GM21619 (cell line): Measurements from ENCODE around the gene KTI12.
"Not testable (repeated sequence)": the region's sequence is repeated elsewhere in the genome, so short reads cannot be mapped to it uniquely, and the experiment has no call there.

Experiments
- ATAC-seq: cut with Tn5 transposase; IDR thresholded peaks from one replicate; pipeline ENCODE4 v1.9.1; 2021; ENCODE audit not compliant: unreplicated experiment

The KTI12 gene, protein sequence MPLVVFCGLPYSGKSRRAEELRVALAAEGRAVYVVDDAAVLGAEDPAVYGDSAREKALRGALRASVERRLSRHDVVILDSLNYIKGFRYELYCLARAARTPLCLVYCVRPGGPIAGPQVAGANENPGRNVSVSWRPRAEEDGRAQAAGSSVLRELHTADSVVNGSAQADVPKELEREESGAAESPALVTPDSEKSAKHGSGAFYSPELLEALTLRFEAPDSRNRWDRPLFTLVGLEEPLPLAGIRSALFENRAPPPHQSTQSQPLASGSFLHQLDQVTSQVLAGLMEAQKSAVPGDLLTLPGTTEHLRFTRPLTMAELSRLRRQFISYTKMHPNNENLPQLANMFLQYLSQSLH

DNA sequence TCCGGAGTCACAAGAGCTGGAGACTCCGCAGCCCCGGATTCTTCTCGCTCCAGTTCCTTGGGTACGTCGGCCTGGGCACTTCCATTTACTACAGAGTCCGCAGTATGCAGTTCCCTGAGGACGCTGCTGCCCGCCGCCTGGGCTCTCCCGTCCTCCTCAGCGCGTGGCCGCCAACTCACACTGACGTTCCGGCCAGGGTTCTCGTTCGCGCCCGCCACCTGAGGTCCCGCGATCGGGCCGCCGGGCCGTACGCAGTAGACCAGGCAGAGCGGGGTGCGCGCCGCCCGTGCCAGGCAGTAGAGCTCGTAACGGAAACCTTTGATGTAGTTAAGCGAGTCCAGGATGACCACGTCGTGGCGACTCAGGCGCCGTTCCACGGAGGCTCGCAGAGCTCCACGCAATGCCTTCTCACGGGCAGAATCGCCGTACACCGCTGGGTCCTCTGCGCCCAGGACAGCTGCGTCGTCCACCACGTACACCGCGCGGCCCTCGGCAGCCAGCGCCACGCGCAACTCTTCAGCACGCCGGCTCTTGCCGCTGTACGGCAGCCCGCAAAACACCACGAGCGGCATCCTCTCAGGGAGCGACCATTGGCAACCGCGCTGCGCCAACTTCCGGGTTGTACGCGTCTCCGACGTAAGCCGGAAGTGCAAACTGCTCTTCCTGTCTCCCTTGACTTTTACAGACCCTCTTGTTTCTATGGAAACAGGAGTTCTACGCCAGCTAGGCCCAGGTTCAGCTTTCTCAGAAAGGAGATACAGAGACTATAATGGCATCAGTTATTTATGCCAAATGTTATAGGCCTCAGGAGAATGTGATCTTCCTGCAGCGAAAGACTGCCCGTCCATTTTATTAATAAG lies at the start of gene KTI12:
Gene KTI12 (minus strand): TSS at position 621 of the 860 bp plus-strand sequence. CDS start 49 bp downstream, at position 572.
- peak; percentile 75 for ATAC-seq

DNA sequence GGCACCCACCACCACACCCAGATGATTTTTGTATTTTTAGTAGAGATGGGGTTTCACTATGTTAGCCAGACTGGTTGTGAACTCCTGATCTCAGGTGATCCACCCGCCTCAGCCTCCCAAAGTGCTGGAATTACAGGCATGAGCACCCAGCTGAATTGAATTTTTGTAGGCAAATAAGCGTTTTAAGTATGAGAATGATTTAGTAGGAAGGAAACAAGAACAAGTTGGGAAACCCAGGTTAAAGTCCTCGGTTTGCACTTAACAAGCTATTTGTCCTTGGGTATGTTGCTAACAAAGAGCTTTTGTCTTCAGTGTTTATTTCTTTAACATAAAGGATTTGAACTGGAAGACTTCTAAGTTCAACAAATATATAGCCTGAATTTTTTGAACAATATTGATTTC lies 46.4 kb upstream of the KTI12 start:
- ATAC-seq = no peak

GRCh38 chr1:52077277-52077676 lies 43.7 kb upstream of the KTI12 start:
- ATAC-seq = not testable (repeated sequence)

DNA sequence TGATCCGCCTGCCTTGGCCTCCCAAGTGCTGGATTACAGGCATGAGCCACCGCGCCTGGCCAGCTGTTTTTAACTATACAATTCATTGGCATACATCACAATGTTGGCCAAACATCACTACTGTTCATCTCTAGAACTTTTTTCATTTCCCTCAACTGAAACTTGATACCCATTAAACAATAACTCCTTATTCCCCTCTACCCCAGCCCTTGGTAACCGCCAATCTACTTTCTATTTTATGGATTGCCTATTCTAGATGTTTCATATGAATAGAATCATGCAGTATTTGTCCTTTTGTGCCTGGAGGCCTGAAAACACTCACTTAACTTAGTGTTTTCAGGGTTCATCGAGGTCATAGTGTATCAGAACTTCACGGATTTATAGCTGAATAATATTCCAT lies 38.7 kb upstream of the KTI12 start:
- no peak for ATAC-seq

- ATAC-seq = no peak
Measured at GRCh38 chr1:52070704-52071103, 37.1 kb upstream of the KTI12 start.

- no peak for ATAC-seq
Measured at GRCh38 chr1:52063192-52063591, 29.6 kb upstream of the KTI12 start.

- no peak for ATAC-seq
Measured at GRCh38 chr1:52060822-52061221, 27.2 kb upstream of the KTI12 start.

GRCh38 chr1:52059888-52060287 lies 26.3 kb upstream of the KTI12 start:
- ATAC-seq = no peak

DNA sequence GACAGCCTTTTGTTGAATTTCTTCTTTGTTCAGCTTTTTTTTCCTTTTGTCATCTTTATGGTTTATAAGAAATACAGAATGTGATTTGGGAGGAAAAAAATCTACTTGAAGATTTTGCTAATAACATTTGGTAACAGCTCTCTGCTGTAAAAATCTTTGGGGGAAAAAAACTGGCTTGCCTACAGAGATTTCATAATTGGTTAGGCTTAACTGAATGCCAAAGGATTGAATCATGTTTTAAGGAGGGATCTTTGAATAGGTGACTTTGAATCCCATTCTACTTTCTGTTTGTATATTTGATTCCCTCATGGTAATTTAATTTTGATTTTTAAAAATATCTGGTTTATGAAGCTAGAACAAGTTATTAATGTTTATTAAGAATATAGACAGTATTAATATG lies 25.7 kb upstream of the KTI12 start:
- ATAC-seq = no peak

DNA sequence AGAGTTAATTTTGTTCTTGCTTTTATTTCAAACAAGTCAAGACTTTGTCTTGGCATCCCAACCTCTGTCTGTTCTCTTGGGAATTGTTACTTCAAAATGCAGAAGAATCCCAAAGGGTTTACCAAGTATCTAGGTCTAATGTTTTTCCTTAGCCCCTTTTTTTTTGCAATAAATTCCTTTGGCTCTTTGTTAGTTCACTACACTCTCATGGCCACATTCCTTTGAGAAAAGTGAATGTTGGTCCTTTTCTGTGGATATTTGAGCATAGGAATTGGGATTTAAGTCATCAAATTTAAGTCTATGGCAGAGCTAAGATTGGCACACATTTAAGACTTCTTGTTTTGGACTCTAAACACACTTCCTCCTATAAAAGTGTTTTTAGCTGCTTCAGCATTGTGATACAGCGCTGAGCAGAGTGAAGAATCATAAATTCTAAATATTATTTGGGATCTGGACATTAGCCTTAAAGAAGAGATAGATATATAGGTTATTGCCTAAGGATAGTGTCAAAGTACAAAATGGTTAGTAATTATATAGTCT lies 24.3 kb upstream of the KTI12 start:
- no peak for ATAC-seq

GRCh38 chr1:52057255-52057654 lies 23.6 kb upstream of the KTI12 start:
- no peak for ATAC-seq

DNA sequence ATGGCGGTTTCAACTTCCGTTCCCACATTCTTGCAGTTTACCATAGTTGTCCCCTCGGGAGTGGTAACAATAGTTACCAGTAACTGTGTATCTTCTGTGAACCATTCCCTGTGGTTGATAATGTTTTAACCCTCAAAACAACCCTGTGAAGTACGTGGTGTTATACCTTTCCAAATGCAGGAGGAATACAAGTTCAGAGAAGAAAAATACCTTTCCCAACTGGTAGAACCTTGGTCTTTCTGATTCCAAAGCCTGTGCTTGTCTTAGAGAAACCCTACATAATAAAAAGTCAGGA lies 23.3 kb upstream of the KTI12 start:
- peak; percentile 39 for ATAC-seq

DNA sequence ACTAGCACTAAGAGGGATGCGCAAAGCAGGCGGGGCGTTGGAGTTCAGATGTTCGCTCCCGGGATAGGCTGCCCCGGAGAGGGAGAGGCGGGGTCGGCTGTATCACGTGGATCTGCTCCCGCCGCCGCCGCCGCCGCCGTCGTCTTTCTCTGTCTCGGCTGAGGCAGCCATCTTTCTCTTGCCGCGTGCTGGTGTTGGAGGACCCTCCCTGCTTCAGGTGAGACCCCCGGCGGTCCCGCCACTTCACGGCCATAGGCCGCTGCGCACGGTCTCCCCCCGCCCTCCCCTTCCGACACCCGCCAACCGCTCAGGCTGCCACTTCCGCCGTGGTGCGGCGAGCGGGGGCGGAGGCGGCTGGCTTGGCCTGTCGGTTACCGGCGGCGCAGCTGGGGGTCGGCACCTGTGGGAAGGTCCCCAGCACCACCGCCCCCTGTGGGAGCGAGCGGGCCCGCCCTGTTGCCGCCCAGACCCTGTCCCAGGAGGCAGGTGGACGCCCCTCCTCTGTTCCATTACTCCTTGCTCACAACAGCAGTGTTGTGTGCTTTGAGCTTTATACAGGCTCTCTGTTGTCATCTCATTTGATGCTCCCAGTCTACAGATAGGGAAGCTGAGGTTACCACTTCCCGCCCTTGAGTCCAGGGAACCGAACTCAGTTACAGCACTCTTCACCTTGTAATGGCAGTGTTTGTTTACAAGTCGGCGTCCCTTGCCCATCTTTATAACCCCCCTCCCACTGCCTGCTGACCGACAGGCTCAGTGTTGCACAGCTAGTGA lies 22.7 kb upstream of the KTI12 start, which contains the start of gene BTF3L4:
Gene BTF3L4 (plus strand): TSS at position 133 of the 774 bp plus-strand sequence. CDS start 3,553 bp downstream, outside the sequence.
- peak; percentile 73 for ATAC-seq

- ATAC-seq = no peak
Measured at GRCh38 chr1:52055866-52056162, 22.2 kb upstream of the KTI12 start.

GRCh38 chr1:52055066-52055865 lies 21.7 kb upstream of the KTI12 start, which contains the start of gene TXNDC12:
Gene TXNDC12, minus strand, starts transcription at chr1:52055191. Its CDS starts 95 bp downstream, at chr1:52055096.
- peak; percentile 39 for ATAC-seq

DNA sequence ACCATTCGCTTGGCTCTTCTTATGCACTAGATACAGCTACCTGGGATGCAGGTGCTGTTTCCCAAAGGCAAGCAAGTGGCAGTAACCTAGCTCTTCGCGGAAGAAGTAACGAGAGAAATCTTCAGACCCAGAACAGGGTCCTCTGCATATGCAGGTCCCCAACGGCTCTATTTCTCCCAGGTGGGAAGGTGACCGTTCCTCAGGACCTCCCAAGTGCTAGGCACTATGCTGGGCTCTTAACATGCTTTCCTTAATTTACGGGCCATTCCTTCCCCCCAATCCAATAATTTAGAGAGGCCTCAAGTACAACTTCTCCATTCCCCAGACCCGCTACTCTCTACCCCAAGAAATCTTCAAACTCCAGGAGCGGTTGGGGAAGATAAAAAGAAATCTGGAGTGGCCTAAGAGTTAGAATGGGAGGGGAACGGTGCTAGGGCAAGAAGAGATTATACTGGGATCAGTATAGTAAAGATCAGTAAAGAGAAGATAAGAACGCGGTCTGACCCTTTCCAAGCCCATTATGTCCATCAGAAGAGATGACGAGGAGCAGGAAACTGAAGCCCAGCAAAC lies 21.0 kb upstream of the KTI12 start:
- no peak for ATAC-seq

- ATAC-seq = no peak
Measured at GRCh38 chr1:52053862-52054261, 20.3 kb upstream of the KTI12 start.

DNA sequence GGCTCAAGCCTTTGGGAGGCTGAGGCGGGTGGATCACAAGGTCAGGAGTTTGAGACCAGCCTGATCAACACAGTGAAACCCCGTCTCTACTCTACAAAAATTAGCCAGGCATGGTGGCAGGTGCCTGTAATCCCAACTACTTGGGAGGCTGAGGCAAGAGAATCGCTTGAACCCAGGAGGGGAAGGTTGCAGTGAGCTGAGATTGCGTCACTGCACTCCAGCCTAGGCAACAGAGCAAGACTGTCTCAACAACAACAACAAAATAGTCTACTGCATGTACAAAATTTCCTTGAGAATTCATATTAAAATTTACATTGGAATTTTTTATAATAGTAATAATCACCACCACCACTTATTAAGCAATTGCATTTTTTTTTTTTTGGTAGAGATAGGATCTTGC lies 15.7 kb upstream of the KTI12 start:
- ATAC-seq = not testable (repeated sequence)

DNA sequence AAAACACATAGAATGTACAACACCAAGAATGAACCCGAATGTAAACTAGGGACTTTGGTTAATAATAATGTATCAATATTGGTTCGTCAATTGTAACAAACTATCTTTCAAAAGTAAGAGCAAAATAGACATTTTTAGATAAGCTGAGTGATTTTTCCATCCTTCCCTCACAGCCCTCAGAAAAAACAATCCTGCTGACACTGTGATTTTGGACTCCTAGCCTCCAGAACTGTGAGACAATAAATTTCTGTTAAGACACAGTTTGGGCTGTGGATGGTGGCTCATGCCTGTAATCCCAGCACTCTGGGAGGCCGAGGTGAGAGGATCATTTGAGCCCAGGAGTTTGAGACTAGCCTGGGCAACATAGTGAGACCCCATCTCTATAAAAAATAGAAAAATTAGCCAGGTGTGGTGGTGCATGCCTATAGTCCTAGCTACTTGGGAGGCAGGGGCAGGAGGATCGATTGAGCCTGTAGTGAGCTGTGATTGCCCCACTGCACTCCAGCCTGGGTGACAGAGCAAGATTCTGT lies 12.1 kb upstream of the KTI12 start:
- not testable (repeated sequence) for ATAC-seq

- ATAC-seq = no peak
Measured at GRCh38 chr1:52045236-52045635, 11.6 kb upstream of the KTI12 start.
